Measurements from ENCODE around the gene BCAS3. TPM values are rescaled to one million over a fixed set of nuclear protein-coding genes. Genes with fewer than 3 reads are reported as not detected.
"Not testable (repeated sequence)": the region's sequence is repeated elsewhere in the genome, so short reads cannot be mapped to it uniquely, and the experiment has no call there.

BCAS3 gene
- total RNA-seq, 1 donor from 2014 or later: 35.7 TPM

DNA sequence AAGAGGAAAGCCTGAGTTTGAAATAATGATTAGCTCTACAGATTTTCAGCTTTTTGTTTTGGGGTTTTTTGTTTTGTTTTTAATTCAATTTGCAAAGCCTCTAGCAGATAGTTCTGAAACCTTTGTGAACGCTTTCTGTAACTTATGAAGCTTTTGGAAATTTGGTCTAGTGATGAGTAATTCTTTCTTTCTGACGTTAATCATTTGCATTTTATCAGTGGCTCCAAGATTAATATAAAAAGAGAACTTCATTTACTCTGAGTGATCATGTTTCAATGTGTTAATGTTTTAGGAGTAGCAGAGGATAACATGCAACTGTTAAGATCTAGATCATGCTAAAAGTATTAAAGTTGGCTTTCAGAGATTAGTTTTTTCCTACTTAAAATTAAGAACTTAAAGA lies 561.7 kb downstream of the BCAS3 start:
- Mint-ChIP-seq H3K36me3 (ENCODE audit: unreplicated experiment) (no peaks in the 10 kb centered on the region), H3K9me3 (ENCODE audit: unreplicated experiment) (no peaks in the 10 kb centered on the region), H3K4me1 (ENCODE audit: unreplicated experiment) (peaks cover 40% of the 10 kb centered on the region), H3K4me3 (ENCODE audit: unreplicated experiment) (no peak overlapping the region), H3K27ac (ENCODE audit: unreplicated experiment) (peak overlapping the region; percentile 58), H3K27me3 (ENCODE audit: unreplicated experiment) (no peaks in the 10 kb centered on the region)
- TF ChIP-seq, protein P1, sequence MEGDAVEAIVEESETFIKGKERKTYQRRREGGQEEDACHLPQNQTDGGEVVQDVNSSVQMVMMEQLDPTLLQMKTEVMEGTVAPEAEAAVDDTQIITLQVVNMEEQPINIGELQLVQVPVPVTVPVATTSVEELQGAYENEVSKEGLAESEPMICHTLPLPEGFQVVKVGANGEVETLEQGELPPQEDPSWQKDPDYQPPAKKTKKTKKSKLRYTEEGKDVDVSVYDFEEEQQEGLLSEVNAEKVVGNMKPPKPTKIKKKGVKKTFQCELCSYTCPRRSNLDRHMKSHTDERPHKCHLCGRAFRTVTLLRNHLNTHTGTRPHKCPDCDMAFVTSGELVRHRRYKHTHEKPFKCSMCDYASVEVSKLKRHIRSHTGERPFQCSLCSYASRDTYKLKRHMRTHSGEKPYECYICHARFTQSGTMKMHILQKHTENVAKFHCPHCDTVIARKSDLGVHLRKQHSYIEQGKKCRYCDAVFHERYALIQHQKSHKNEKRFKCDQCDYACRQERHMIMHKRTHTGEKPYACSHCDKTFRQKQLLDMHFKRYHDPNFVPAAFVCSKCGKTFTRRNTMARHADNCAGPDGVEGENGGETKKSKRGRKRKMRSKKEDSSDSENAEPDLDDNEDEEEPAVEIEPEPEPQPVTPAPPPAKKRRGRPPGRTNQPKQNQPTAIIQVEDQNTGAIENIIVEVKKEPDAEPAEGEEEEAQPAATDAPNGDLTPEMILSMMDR (IDR thresholded peaks at IDR 0.05): no peak
- DNase-seq (ENCODE audit: extremely low spot score, unreplicated experiment): no peak

DNA sequence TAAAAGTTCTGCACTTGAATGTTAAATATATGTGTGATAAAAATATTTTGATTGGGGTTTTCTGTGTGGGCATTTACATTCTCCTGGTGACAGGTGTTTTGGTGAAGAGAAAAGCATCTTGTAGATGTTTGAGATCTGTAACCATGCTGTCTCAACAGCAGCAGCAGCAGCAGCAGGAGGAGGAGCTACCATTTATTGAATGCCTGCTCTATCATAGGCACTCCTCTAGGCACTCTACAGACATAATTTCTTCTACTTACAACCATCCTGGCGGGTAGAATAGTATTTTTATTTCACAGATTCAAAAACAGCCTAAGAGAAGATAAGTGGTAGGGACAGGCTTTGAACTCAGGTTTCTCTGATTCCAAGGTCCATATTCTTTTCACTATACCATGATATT lies 562.3 kb downstream of the BCAS3 start:
- Mint-ChIP-seq H3K4me3 (ENCODE audit: unreplicated experiment) (no peak overlapping the region), H3K4me1 (ENCODE audit: unreplicated experiment) (peaks cover 37% of the 10 kb centered on the region), H3K36me3 (ENCODE audit: unreplicated experiment) (peaks cover 1% of the 10 kb centered on the region), H3K9me3 (ENCODE audit: unreplicated experiment) (no peaks in the 10 kb centered on the region), H3K27me3 (ENCODE audit: unreplicated experiment) (no peaks in the 10 kb centered on the region), H3K27ac (ENCODE audit: unreplicated experiment) (no peak overlapping the region)
- no peak for DNase-seq (ENCODE audit: extremely low spot score, unreplicated experiment)
- TF ChIP-seq, protein P1 (IDR thresholded peaks at IDR 0.05): no peak

DNA sequence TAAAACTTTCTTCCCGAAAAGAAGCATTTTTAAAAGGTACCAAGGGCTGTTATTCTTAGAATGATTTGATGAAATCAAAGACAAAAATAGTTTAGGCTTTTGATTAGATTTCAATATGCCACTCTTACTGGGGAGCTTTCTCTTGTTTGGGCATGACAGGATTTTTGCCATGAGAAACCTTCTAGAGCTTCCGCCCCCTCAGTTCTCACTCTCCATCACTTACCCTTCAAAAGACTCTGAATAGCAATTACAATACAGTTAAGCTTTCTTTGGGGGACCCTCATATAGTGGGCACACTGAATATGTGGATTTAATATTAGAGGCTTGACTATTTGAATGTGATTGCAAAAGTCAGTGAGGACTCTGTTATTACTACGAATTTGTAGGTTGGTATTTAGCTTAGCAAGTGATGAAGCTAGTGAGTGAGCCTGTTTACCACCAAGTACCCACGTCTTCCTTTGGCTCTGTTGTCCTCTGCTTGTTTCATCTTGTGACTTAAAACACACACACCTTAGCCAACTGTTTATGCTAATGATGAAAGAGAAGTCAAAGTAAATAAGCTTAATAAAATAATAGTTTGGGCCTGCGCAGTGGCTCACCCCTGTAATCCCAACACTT lies 563.3 kb downstream of the BCAS3 start:
- Mint-ChIP-seq H3K27me3 (ENCODE audit: unreplicated experiment) (no peaks in the 10 kb centered on the region), H3K4me3 (ENCODE audit: unreplicated experiment) (no peak overlapping the region), H3K4me1 (ENCODE audit: unreplicated experiment) (peaks cover 27% of the 10 kb centered on the region)

DNA sequence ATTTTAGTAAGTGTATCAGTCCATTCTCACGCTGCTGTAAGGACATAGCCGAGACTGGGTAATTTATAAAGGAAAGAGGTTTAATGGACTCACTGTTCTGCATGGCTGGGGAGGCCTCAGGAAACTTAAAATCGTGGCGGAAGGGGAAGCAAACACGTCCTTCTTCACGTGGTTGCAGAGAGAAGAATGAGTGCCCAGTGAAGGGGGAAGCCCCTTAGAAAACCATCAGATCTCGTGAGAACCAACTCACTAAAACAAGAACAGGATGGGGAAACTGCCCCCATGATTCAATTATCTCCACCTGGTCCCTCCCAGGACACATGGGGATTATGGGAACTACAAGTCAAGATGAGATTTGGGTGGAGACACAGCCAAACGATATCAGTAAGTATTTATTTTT lies 567.3 kb downstream of the BCAS3 start:
- not testable (repeated sequence) for DNase-seq (ENCODE audit: extremely low spot score, unreplicated experiment); H3K4me3 Mint-ChIP-seq (ENCODE audit: unreplicated experiment); H3K9me3 Mint-ChIP-seq (ENCODE audit: unreplicated experiment); H3K27ac Mint-ChIP-seq (ENCODE audit: unreplicated experiment); H3K36me3 Mint-ChIP-seq (ENCODE audit: unreplicated experiment); H3K27me3 Mint-ChIP-seq (ENCODE audit: unreplicated experiment)
- peaks cover 33% of the 10 kb centered on the region for H3K4me1 Mint-ChIP-seq (ENCODE audit: unreplicated experiment)

More for the DNA sequence above, 563.3 kb downstream of the BCAS3 start:
- Mint-ChIP-seq H3K27ac (ENCODE audit: unreplicated experiment) (no peak overlapping the region), H3K36me3 (ENCODE audit: unreplicated experiment) (peaks cover 1% of the 10 kb centered on the region), H3K9me3 (ENCODE audit: unreplicated experiment) (no peaks in the 10 kb centered on the region)
- TF ChIP-seq, protein P1 (IDR thresholded peaks at IDR 0.05): no peak
- DNase-seq (ENCODE audit: extremely low spot score, unreplicated experiment): no peak

DNA sequence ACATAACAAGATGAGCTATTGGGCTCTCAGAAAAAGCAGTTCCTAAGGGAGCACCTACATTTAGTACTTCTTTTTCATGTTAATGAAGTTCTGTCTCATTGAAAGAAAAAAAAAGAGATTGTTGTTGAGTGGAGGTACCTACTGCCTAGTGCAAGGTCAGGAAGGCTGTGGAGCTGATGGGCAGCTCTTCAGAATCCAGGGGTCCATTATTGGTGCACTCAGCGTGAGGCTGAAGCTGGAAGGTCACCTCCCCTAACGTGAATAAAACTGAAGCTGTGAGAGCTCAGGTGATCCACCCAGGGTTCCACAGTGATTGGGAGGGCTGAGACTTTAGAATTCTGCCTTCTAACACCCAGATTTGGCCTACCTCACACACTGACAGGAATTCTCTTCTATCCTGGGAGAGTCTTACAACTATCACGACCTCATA lies 568.1 kb downstream of the BCAS3 start:
- DNase-seq (ENCODE audit: extremely low spot score, unreplicated experiment): no peak
- no peaks in the 10 kb centered on the region for H3K27me3 Mint-ChIP-seq (ENCODE audit: unreplicated experiment)
- TF ChIP-seq, protein P1 (IDR thresholded peaks at IDR 0.05): no peak
- peaks cover 1% of the 10 kb centered on the region for H3K36me3 Mint-ChIP-seq (ENCODE audit: unreplicated experiment)
- peaks cover 40% of the 10 kb centered on the region for H3K4me1 Mint-ChIP-seq (ENCODE audit: unreplicated experiment)
- H3K9me3 Mint-ChIP-seq (ENCODE audit: unreplicated experiment): no peaks in the 10 kb centered on the region
- no peak overlapping the region for H3K27ac Mint-ChIP-seq (ENCODE audit: unreplicated experiment)
- no peak overlapping the region for H3K4me3 Mint-ChIP-seq (ENCODE audit: unreplicated experiment)
